GM12878 (cell line): ENCODE data around the gene C9orf50. TPM values are rescaled to one million over a fixed set of nuclear protein-coding genes. Genes with fewer than 3 reads are reported as not detected.

Source experiments
- ATAC-seq: fragments of 200-7000 bp; cut with Tn5 transposase; 3 replicates; pipeline ENCODE4 v1.9.1; 2020; ENCODE audit warnings: mild to moderate bottlenecking, moderate library complexity
- BruUV-seq: library from RNA; stranded (reverse); fragments of 400-500 nt; replicated peaks from 2 replicates; lab custom pipeline; 2021; lab: Mats Ljungman, UMichigan
- CTCF ChIA-PET: fragments of 300-600 bp; sonication (Branson Sonifier 250); formaldehyde crosslinking; extraction: SDS; loops from one replicate; lab custom pipeline; 2021; ENCODE audit warnings: inconsistent platforms; lab: Yijun Ruan, JAX
- POLR2A ChIA-PET: fragments of 350-600 bp; formaldehyde crosslinking; extraction: SDS; loops from one replicate; lab custom pipeline; 2021; ENCODE audit warnings: inconsistent platforms; lab: Charles Lee
- RAD21 ChIA-PET: fragments of 300-600 bp; sonication (Branson Sonifier 250); formaldehyde crosslinking; loops from one replicate; lab custom pipeline; 2023; ENCODE audit warnings: antibody characterized with exemption; ENCODE audit not compliant: unreplicated experiment; lab: Charles Lee
- SMC1A ChIA-PET: fragments of 300-600 bp; sonication (Branson Sonifier 250); formaldehyde crosslinking; loops from one replicate; lab custom pipeline; 2023; ENCODE audit not compliant: unreplicated experiment, uncharacterized antibody; lab: Charles Lee
- DNase-seq: peaks from one replicate; pipeline ENCODE4 v3.0.0-alpha.2; 2011; ENCODE audit warnings: low read depth, low spot score
- FAIRE-seq: peaks from 3 replicates; lab custom pipeline; 2011; peaks lifted over from hg19 to GRCh38; lab: Jason Lieb, UNC
- H2AFZ ChIP-seq: 2 replicates; pipeline ENCODE4 v1.6.0; 2011; ENCODE audit warnings: low read depth, low read length, control low read depth; ENCODE audit not compliant: control insufficient read depth
- H3K27ac ChIP-seq: 2 replicates; pipeline ENCODE4 v1.5.1; 2011; ENCODE audit warnings: control low read depth; ENCODE audit not compliant: control insufficient read depth, insufficient read depth
- H3K27me3 ChIP-seq, 2 experiments: replicated peaks in 1 of 2; 2 replicates each; pipeline versions ENCODE4 v1.6.0 to v1.6.1; 2011; ENCODE audit warnings: low read length in 1 of 2; ENCODE audit not compliant: control insufficient read depth in 2 of 2, insufficient read depth in 2 of 2
- H3K36me3 ChIP-seq, 2 experiments: 2 replicates each; pipeline ENCODE4 v1.5.1; 2011; ENCODE audit warnings: low read length in 1 of 2; ENCODE audit not compliant: control insufficient read depth in 2 of 2, insufficient read depth in 2 of 2
- H3K4me1 ChIP-seq: 2 replicates; pipeline ENCODE4 v1.6.1; 2011; ENCODE audit warnings: mild to moderate bottlenecking, low read length, moderate library complexity, mixed read lengths; ENCODE audit not compliant: control insufficient read depth, insufficient read depth
- H3K4me2 ChIP-seq: 2 replicates; pipeline ENCODE4 v1.6.0; 2011; ENCODE audit warnings: control low read depth; ENCODE audit not compliant: control insufficient read depth, insufficient read depth
- H3K4me3 ChIP-seq: fragments of 200-600 bp; sonication (generic); 2 replicates; pipeline ENCODE4 v1.5.1; 2016
- H3K79me2 ChIP-seq: 2 replicates; pipeline ENCODE4 v1.6.0; 2011; ENCODE audit warnings: low read length; ENCODE audit not compliant: control insufficient read depth, insufficient read depth
- H3K9ac ChIP-seq: 2 replicates; pipeline ENCODE4 v1.8.0; 2011; ENCODE audit warnings: low read length, control low read depth, mixed read lengths; ENCODE audit not compliant: control insufficient read depth, insufficient read depth
- H3K9me3 ChIP-seq: replicated peaks from 3 replicates; pipeline ENCODE4 v1.5.1; 2011; ENCODE audit warnings: mild to moderate bottlenecking, low read length; ENCODE audit not compliant: control insufficient read depth, insufficient read depth
- H4K20me1 ChIP-seq: 2 replicates; pipeline ENCODE4 v1.6.0; 2011; ENCODE audit not compliant: control insufficient read depth, insufficient read depth
- BCL11A ChIP-seq: IDR thresholded peaks from 2 replicates; pipeline ENCODE4 v1.6.1; 2011; ENCODE audit warnings: low read depth, low read length
- DPF2 ChIP-seq: fragments of 450-650 bp; IDR thresholded peaks from 2 replicates; pipeline ENCODE4 v1.6.1; 2017; ENCODE audit warnings: mild to moderate bottlenecking
- ETV6 ChIP-seq, 2 experiments: fragments of 450-650 bp in 1 of 2; IDR thresholded peaks in 1 of 2; conservative IDR thresholded peaks in 1 of 2; 2 replicates each; pipeline ENCODE4 v1.6.1; 2014; ENCODE audit warnings: antibody characterized with exemption in 1 of 2, borderline replicate concordance in 1 of 2, low read depth in 1 of 2, mild to moderate bottlenecking in 1 of 2, moderate library complexity in 1 of 2
- EZH2 ChIP-seq: IDR thresholded peaks from 2 replicates; pipeline ENCODE4 v1.6.1; 2012; ENCODE audit warnings: low read depth, mild to moderate bottlenecking, control low read depth, inconsistent platforms, low read length, borderline replicate concordance; ENCODE audit not compliant: control insufficient read depth
- GABPA ChIP-seq: IDR thresholded peaks from 2 replicates; pipeline ENCODE4 v1.6.1; 2014; ENCODE audit warnings: antibody characterized with exemption, low read depth, mild to moderate bottlenecking, inconsistent platforms
- IRF4 ChIP-seq: IDR thresholded peaks from 2 replicates; pipeline ENCODE4 v1.6.1; 2011; ENCODE audit warnings: low read depth, low read length
- NFXL1 ChIP-seq: fragments of 450-650 bp; IDR thresholded peaks from 2 replicates; pipeline ENCODE4 v1.6.1; 2017; ENCODE audit warnings: antibody characterized with exemption, mild to moderate bottlenecking, borderline replicate concordance
- TCF3 ChIP-seq: IDR thresholded peaks from 2 replicates; pipeline ENCODE4 v1.6.1; 2012; ENCODE audit warnings: low read depth, mild to moderate bottlenecking, low read length, borderline replicate concordance; ENCODE audit not compliant: insufficient read depth
- ZBTB33 ChIP-seq: fragments of 450-650 bp; IDR thresholded peaks from 2 replicates; pipeline ENCODE4 v1.6.1; 2017; ENCODE audit warnings: mild to moderate bottlenecking
- WGBS: methylation state at CpG from one replicate; pipeline ENCODE4 v1.1.6; 2016; ENCODE audit warnings: low lambda C conversion rate; ENCODE audit not compliant: insufficient replicate concordance, insufficient coverage; ENCODE audit errors: missing lambda C conversion rate; 5-methylcytosine and 5-hydroxymethylcytosine counted together
- in situ Hi-C: fragments of 300-500 bp; cut with MboI; formaldehyde crosslinking; loops from 9 replicates; pipeline ENCODE4 v1.14.3; 2018; ENCODE audit warnings: mixed read lengths
- intact Hi-C: fragments of 100-400 bp; cut with micrococcal nuclease; formaldehyde crosslinking; loops from one replicate; pipeline ENCODE4 v1.14.2; 2022; ENCODE audit not compliant: unreplicated experiment
- polyA plus RNA-seq, 11 experiments: library from polyadenylated mRNA; depleted of rRNA in 4 of 11; unstranded in 6 of 11; stranded (reverse) in 5 of 11; fragments of >200 nt; fragmentation: Nextera tagmentation in 4 of 11; fragmentation: Illumina TruSeq in 1 of 11; extraction: Ambion mirVana in 4 of 11; extraction: Trizol in 1 of 11; gene quantifications; 1 replicate in 1 of 11; 2 replicates in 10 of 11; pipeline versions ENCODE4 v1.2.1 to v1.2.3, GENCODE V29; 2011 to 2016; ENCODE audit warnings: inconsistent platforms in 2 of 11, missing spikeins in 2 of 11, low read depth in 1 of 11
- total RNA-seq, 4 experiments: library from RNA; depleted of rRNA in 3 of 4; stranded (reverse); fragments of >200 nt in 3 of 4; fragmentation: Illumina TruSeq in 1 of 4; extraction: Trizol in 1 of 4; gene quantifications; 2 replicates each; pipeline versions ENCODE4 v1.2.1 to v1.2.3, GENCODE V29; 2013 to 2021
- TF ChIP-seq, protein P1 (sequence below): IDR thresholded peaks from 2 replicates; pipeline ENCODE4 v1.6.1; 2011; ENCODE audit warnings: mild to moderate bottlenecking, low read depth, low read length, moderate library complexity; ENCODE audit not compliant: insufficient replicate concordance
- TF ChIP-seq, protein P2 (sequence below): IDR thresholded peaks from 2 replicates; pipeline ENCODE4 v1.6.1; 2012; ENCODE audit warnings: low read depth, low read length, improper control_type of control experiment
- TF ChIP-seq, protein P3 (sequence below): fragments of 150-350 bp; IDR thresholded peaks from 2 replicates; pipeline ENCODE4 v1.6.1; 2016; ENCODE audit warnings: low read depth, low read length

C9orf50 gene
- total and polyA plus RNA-seq, 10 of the 15 experiments (the other 5 are each of a cell fraction or from before 2014, with no cell fraction given): not detected

DNA sequence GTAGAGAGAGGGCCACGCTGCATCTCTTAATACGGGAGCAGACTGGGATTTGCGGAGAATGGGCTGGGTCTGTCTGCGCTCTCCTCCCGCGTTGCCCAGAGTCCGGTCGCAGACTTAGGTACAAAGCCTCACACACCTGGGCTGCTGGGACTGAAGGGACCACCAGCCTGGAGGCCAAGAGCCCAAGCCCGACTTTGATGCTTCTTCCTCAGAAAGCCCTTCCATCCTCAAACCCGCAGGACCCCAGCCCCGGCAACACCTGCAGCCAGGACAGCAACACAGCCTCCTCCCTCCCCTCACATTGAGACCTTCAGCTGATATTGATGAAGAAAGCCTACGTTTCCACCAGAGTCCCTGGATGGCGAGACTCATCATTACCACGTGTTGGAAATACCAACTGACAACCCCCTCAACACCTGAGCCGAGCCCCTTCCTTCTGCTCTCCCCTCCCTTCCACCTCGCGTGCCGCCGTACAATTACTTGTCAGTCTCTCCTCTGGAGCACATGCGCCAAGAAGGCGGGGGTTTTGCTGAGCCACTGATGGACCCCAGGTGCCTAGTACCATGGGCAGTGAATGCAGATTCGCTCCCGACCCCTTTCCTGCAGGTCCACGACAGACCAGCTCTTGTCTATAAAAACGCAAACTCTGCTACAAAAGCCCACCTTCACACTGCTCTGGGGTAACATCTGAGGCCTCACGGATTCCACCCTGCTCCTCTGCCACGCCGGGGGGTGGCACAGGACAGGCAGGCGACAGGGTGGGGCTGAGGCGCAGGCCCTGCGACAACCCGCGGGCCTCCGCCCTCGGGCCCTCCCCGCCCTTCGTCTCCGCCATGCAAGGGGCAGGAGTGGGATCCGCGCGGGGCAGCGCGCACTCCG, 20.2 kb upstream of the C9orf50 start:
- DNase-seq (no peak), FAIRE-seq (no peak), ATAC-seq (peak; percentile 33)
- SMC1A ChIA-PET: no interaction called here
- 24% methylated on average over 41 of the region's 44 CpGs for WGBS
- H3K4me2 ChIP-seq: peak overlapping the region; percentile 78
- peaks cover 10 to 18% of the 10 kb centered on the region in 2 experiments; a peak in 3 of 4 replicates for H3K36me3 ChIP-seq
- no peaks in the 10 kb centered on the region for H3K9me3 ChIP-seq
- BruUV-seq: TSS peak; percentile 76
- H3K4me3 ChIP-seq: peak overlapping the region; percentile 90
- peak overlapping the region; percentile 63 for H3K27ac ChIP-seq
- peak overlapping the region; percentile 70 for H3K9ac ChIP-seq
- in situ Hi-C loops (no loop called here), intact Hi-C loops (no loop called here)
- H3K79me2 ChIP-seq: peaks cover 15% of the 10 kb centered on the region
- CTCF ChIA-PET: interaction anchor here (1.2 to 1.9 kb wide), 2 partner anchors 14 to 144 kb away, joined by 3 to 9 read pairs; no protein-coding TSS in a partner anchor
- RAD21 ChIA-PET: interaction anchor here (2.1 kb wide), 1 partner anchor 16 kb away, joined by 7 read pairs; the partner anchor contains the start of gene NTMT1
- no peak overlapping the region for H2AFZ ChIP-seq
- no peaks in the 10 kb centered on the region for H4K20me1 ChIP-seq
- no peaks in the 10 kb centered on the region for H3K27me3 ChIP-seq
- peaks cover 6% of the 10 kb centered on the region; the same call in 1 of the 2 replicates for H3K4me1 ChIP-seq
- POLR2A ChIA-PET: no interaction called here
- TF ChIP-seq, protein P1, sequence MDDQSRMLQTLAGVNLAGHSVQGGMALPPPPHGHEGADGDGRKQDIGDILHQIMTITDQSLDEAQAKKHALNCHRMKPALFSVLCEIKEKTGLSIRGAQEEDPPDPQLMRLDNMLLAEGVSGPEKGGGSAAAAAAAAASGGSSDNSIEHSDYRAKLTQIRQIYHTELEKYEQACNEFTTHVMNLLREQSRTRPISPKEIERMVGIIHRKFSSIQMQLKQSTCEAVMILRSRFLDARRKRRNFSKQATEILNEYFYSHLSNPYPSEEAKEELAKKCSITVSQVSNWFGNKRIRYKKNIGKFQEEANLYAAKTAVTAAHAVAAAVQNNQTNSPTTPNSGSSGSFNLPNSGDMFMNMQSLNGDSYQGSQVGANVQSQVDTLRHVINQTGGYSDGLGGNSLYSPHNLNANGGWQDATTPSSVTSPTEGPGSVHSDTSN: no peak
- TF ChIP-seq GABPA (no peak), TCF3 (no peak), ZBTB33 (no peak), EZH2 (no peak), BCL11A (no peak), NFXL1 (no peak), IRF4 (no peak), DPF2 (no peak), ETV6 (conservative IDR thresholded peaks at IDR 0.05 in 1 of 2, IDR thresholded peaks at IDR 0.05 in 1 of 2; ENCODE audit: borderline replicate concordance in 1 of 2, low read depth in 1 of 2) (no peak)
- TF ChIP-seq, protein P2, sequence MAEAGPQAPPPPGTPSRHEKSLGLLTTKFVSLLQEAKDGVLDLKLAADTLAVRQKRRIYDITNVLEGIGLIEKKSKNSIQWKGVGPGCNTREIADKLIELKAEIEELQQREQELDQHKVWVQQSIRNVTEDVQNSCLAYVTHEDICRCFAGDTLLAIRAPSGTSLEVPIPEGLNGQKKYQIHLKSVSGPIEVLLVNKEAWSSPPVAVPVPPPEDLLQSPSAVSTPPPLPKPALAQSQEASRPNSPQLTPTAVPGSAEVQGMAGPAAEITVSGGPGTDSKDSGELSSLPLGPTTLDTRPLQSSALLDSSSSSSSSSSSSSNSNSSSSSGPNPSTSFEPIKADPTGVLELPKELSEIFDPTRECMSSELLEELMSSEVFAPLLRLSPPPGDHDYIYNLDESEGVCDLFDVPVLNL: no peak
- TF ChIP-seq, protein P3, sequence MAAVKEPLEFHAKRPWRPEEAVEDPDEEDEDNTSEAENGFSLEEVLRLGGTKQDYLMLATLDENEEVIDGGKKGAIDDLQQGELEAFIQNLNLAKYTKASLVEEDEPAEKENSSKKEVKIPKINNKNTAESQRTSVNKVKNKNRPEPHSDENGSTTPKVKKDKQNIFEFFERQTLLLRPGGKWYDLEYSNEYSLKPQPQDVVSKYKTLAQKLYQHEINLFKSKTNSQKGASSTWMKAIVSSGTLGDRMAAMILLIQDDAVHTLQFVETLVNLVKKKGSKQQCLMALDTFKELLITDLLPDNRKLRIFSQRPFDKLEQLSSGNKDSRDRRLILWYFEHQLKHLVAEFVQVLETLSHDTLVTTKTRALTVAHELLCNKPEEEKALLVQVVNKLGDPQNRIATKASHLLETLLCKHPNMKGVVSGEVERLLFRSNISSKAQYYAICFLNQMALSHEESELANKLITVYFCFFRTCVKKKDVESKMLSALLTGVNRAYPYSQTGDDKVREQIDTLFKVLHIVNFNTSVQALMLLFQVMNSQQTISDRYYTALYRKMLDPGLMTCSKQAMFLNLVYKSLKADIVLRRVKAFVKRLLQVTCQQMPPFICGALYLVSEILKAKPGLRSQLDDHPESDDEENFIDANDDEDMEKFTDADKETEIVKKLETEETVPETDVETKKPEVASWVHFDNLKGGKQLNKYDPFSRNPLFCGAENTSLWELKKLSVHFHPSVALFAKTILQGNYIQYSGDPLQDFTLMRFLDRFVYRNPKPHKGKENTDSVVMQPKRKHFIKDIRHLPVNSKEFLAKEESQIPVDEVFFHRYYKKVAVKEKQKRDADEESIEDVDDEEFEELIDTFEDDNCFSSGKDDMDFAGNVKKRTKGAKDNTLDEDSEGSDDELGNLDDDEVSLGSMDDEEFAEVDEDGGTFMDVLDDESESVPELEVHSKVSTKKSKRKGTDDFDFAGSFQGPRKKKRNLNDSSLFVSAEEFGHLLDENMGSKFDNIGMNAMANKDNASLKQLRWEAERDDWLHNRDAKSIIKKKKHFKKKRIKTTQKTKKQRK: no peak
